ENCODE measurements around the gene ECM1. TPM values are rescaled to one million over a fixed set of nuclear protein-coding genes. Genes with fewer than 3 reads are reported as not detected.

The ECM1 gene
- total and polyA plus RNA-seq, 2 donors (not counting 1 experiment from before 2014, with no cell fraction given): 1.9 to 2.3 TPM

- intact Hi-C loops (cut with micrococcal nuclease): no loop called here
- POLR2A ChIA-PET: no interaction called here
- no peaks in the 10 kb centered on the region for H3K36me3 ChIP-seq (replicated peaks in 1 of 2; ENCODE audit: control extremely low read depth in 1 of 2, control insufficient read depth in 1 of 2, extremely low read depth in 1 of 2, insufficient read depth in 2 of 2, low read length in 1 of 2)
- no peak for ATAC-seq (ENCODE audit: low read depth)
- no peak overlapping the region for H3K4me3 Mint-ChIP-seq
- H3K27me3 ChIP-seq (replicated peaks in 1 of 4; ENCODE audit: control extremely low read depth in 1 of 4, control insufficient read depth in 3 of 4, insufficient read depth in 4 of 4, low read length in 3 of 4): no peaks in the 10 kb centered on the region
- CTCF ChIA-PET: interaction anchor here (1.0 to 4.8 kb wide), 3 partner anchors 65 to 186 kb away, joined by 5 to 26 read pairs (median 17); no protein-coding TSS in a partner anchor
- H3K4me3 ChIP-seq (ENCODE audit: control extremely low read depth in 1 of 5, extremely low read depth in 1 of 5, insufficient read depth in 1 of 5, low read depth in 2 of 5, low read length in 4 of 5): no peak overlapping the region
- H3K27me3 Mint-ChIP-seq: no peaks in the 10 kb centered on the region
- DNase-seq: no peak
- no peak overlapping the region for H2AFZ ChIP-seq (ENCODE audit: insufficient read depth, low read depth, low read length, poor library complexity, severe bottlenecking)
- 97% methylated on average over 14 of the region's 14 CpGs for WGBS (ENCODE audit: insufficient coverage)
- no peaks in the 10 kb centered on the region for H3K9me3 ChIP-seq (ENCODE audit: control extremely low read depth in 1 of 3, control insufficient read depth in 2 of 3, insufficient read depth in 1 of 3, low read length in 2 of 3)
- H4K20me1 ChIP-seq (ENCODE audit: control insufficient read depth, insufficient read depth, low read length, poor library complexity, severe bottlenecking): no peaks in the 10 kb centered on the region
- no peaks in the 10 kb centered on the region for H3K4me1 ChIP-seq (ENCODE audit: control insufficient read depth in 2 of 2, insufficient read depth in 2 of 2, low read length in 2 of 2)
- no peaks in the 10 kb centered on the region for H3K4me1 Mint-ChIP-seq
- H3K4me2 ChIP-seq (replicated peaks; ENCODE audit: low read depth, low read length, poor library complexity, severe bottlenecking): no peak overlapping the region
- no peaks in the 10 kb centered on the region for H3K9me3 Mint-ChIP-seq (ENCODE audit: insufficient read depth)
- TF ChIP-seq, protein P1, sequence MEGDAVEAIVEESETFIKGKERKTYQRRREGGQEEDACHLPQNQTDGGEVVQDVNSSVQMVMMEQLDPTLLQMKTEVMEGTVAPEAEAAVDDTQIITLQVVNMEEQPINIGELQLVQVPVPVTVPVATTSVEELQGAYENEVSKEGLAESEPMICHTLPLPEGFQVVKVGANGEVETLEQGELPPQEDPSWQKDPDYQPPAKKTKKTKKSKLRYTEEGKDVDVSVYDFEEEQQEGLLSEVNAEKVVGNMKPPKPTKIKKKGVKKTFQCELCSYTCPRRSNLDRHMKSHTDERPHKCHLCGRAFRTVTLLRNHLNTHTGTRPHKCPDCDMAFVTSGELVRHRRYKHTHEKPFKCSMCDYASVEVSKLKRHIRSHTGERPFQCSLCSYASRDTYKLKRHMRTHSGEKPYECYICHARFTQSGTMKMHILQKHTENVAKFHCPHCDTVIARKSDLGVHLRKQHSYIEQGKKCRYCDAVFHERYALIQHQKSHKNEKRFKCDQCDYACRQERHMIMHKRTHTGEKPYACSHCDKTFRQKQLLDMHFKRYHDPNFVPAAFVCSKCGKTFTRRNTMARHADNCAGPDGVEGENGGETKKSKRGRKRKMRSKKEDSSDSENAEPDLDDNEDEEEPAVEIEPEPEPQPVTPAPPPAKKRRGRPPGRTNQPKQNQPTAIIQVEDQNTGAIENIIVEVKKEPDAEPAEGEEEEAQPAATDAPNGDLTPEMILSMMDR (IDR thresholded peaks at IDR 0.05): no peak
- no peak for TF ChIP-seq EZH2 (IDR thresholded peaks at IDR 0.05; ENCODE audit: borderline replicate concordance, insufficient read depth, low read depth, low read length, poor library complexity, severe bottlenecking)
- no peak overlapping the region for H3K27ac ChIP-seq (ENCODE audit: low read length in 2 of 2)
- no peaks in the 10 kb centered on the region for H3K79me2 ChIP-seq (ENCODE audit: control insufficient read depth, insufficient read depth, low read length)
- H3K9ac ChIP-seq (ENCODE audit: low read length): no peak overlapping the region
- no peak overlapping the region for H3K27ac Mint-ChIP-seq
Observed at GRCh38 chr1:150530491-150531159, 22.7 kb downstream of the ECM1 start.

- no peaks in the 10 kb centered on the region for H4K20me1 ChIP-seq (ENCODE audit: control insufficient read depth, insufficient read depth, low read length, poor library complexity, severe bottlenecking)
- WGBS (ENCODE audit: insufficient coverage): 70% methylated on average over 5 of the region's 5 CpGs
- no peaks in the 10 kb centered on the region for H3K79me2 ChIP-seq (ENCODE audit: control insufficient read depth, insufficient read depth, low read length)
- no peak for DNase-seq
- H3K36me3 ChIP-seq (replicated peaks in 1 of 2; ENCODE audit: control extremely low read depth in 1 of 2, control insufficient read depth in 1 of 2, extremely low read depth in 1 of 2, insufficient read depth in 2 of 2, low read length in 1 of 2): no peaks in the 10 kb centered on the region
- H3K4me3 ChIP-seq (ENCODE audit: control extremely low read depth in 1 of 5, extremely low read depth in 1 of 5, insufficient read depth in 1 of 5, low read depth in 2 of 5, low read length in 4 of 5): no peak overlapping the region
- no peak for TF ChIP-seq EZH2 (IDR thresholded peaks at IDR 0.05; ENCODE audit: borderline replicate concordance, insufficient read depth, low read depth, low read length, poor library complexity, severe bottlenecking)
- TF ChIP-seq, protein P1 (IDR thresholded peaks at IDR 0.05): peak; percentile 18
- H3K9me3 ChIP-seq (ENCODE audit: control extremely low read depth in 1 of 3, control insufficient read depth in 2 of 3, insufficient read depth in 1 of 3, low read length in 2 of 3): no peaks in the 10 kb centered on the region
- POLR2A ChIA-PET: no interaction called here
- H3K4me1 ChIP-seq (ENCODE audit: control insufficient read depth in 2 of 2, insufficient read depth in 2 of 2, low read length in 2 of 2): no peaks in the 10 kb centered on the region
- H2AFZ ChIP-seq (ENCODE audit: insufficient read depth, low read depth, low read length, poor library complexity, severe bottlenecking): no peak overlapping the region
- H3K9ac ChIP-seq (ENCODE audit: low read length): no peak overlapping the region
- ATAC-seq (ENCODE audit: low read depth): no peak
- H3K27me3 Mint-ChIP-seq: no peaks in the 10 kb centered on the region
- H3K27ac Mint-ChIP-seq: no peak overlapping the region
- no peak overlapping the region for H3K4me3 Mint-ChIP-seq
- intact Hi-C loops (cut with micrococcal nuclease): loop anchor here (1.0 kb wide), 1 partner anchor 69 kb away; no protein-coding TSS in a partner anchor
- no peaks in the 10 kb centered on the region for H3K27me3 ChIP-seq (replicated peaks in 1 of 4; ENCODE audit: control extremely low read depth in 1 of 4, control insufficient read depth in 3 of 4, insufficient read depth in 4 of 4, low read length in 3 of 4)
- H3K4me1 Mint-ChIP-seq: no peaks in the 10 kb centered on the region
- CTCF ChIA-PET: interaction anchor here (0.6 to 4.8 kb wide), 21 partner anchors 11 to 944 kb away, joined by 3 to 26 read pairs (median 5); partner anchors contain the start of gene ENSA
- no peak overlapping the region for H3K4me2 ChIP-seq (replicated peaks; ENCODE audit: low read depth, low read length, poor library complexity, severe bottlenecking)
- H3K27ac ChIP-seq (ENCODE audit: low read length in 2 of 2): no peak overlapping the region
- no peaks in the 10 kb centered on the region for H3K9me3 Mint-ChIP-seq (ENCODE audit: insufficient read depth)
Observed at GRCh38 chr1:150532860-150533259, 25.0 kb downstream of the ECM1 start.
